GM18858 (cell line): ENCODE measurements around the gene AP3S2.
"Not testable (repeated sequence)": the region's sequence is repeated elsewhere in the genome, so short reads cannot be mapped to it uniquely, and the experiment has no call there.

Source experiments
- ATAC-seq: cut with Tn5 transposase; IDR thresholded peaks from one replicate; pipeline ENCODE4 v1.9.1; 2021; ENCODE audit not compliant: unreplicated experiment

Gene AP3S2

GRCh38 chr15:89904519-89904918 is 10.7 kb upstream of the AP3S2 start:
- no peak for ATAC-seq

- no peak for ATAC-seq
Measured at GRCh38 chr15:89903858-89904130, 10.0 kb upstream of the AP3S2 start.

DNA sequence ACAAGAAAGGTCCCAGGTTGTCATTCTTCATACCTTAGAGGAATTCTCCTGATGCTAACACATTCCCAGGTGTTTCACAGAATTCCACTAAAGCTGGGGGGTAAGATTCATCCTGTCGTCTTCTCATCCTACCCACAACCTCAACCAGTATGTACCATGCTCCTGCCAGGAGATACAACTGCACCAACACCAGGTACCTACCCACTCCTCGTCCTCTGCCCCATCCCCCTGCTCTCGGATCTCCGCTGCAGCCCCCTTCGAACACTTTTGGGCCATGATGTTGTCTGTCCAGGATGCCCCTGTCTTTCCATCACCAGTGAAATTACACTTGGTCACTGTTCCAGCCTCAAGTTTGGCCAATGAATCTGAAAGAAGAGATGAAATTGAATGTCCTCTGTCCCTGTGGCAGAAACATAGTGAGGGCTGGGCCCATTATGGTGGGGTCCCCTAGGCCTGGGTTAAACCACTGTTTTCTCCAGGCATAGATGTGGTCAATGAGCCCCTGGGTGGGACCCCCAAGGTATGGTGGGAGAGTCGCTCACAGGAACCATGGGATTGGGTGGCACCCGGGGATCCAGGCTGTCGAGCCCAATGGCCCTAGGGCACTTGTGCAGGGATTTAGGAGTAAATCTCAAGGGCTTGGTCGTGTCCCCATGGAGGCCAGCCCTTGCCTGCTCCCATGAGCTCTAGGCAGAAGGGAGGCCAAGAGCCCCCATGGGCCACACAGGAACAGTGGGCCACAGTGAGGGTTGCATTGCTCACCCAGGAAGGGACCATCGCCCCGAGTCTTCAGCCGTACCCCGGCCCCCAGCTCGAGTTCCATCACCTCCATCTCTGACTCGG is 9.4 kb upstream of the AP3S2 start:
- ATAC-seq = no peak

GRCh38 chr15:89900849-89901248 is 7.1 kb upstream of the AP3S2 start:
- ATAC-seq = no peak

GRCh38 chr15:89899951-89900567 is 6.3 kb upstream of the AP3S2 start:
- no peak for ATAC-seq

DNA sequence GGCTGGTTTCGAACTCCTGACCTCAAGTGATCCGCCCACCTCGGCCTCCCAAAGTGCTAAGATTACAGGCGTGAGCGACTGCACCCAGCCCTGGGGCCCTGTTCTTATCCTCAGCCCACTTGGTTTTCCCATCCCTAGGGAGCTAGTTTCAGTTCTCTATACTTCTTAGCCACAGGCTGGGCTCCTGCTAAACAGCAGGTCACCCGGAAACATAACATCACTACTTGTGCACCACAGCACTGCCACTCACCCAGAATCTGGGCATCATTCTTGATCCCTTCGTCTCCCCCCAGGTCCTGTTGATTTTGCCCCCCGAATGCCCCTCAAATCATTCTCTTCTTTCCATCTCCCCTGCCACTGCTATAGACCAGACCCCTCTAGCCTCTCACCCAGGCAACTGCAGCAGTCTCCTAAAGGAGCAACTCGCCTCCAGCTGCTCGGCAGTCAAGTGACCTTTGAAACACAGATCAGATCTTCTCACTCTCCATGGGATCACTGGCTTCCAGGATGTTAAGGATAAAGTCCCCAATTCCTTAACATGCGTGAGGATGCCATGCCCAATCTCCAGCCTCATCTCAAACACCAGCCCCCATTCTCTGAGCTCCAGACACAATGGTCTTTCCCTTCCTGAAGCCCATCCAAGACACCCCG is 5.6 kb upstream of the AP3S2 start:
- no peak for ATAC-seq

- ATAC-seq = peak; percentile 51
Measured at GRCh38 chr15:89898614-89899294, 5.0 kb upstream of the AP3S2 start.

DNA sequence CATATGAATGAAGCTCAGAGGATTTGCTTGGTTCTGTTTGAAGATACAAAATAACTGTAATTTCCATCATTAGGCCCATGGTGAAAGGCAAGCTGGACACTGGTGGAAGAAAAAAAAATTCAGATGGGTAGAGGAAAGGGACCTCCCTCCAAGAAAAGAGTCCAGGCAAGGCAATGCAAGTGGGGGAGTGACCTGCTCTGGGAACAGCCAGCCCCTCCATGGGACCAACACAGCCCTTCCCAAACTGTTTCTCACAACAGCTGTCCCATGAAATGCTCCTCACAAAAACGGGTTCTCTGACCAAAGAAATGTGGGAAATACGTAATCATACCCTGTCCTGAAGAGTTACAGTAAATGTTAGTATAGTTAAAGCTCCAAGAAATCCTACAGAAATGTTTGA is 4.4 kb upstream of the AP3S2 start:
- ATAC-seq = no peak

- no peak for ATAC-seq
Measured at GRCh38 chr15:89893027-89893426, 767 bp downstream of the AP3S2 start.

- no peak for ATAC-seq
Measured at GRCh38 chr15:89888214-89888804, 5.5 kb downstream of the AP3S2 start.

DNA sequence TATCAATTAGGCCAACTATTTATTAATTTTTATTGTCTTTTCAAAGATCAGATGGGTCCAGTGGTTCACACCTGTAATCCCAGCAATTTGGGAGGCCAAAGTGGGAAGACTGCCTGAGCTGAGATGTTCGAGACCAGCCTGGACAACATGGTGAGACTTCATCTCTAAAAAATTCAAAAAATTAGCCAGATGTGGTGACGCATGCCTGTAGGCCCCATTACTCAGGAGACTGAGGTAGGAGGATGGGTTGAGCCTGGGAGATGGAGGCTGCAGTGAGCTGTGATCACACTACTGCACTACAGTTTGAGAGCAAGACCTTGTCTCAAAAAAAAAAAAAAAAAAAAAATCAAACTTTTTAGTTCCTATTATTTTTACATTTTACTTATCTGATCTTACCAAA is 8.2 kb downstream of the AP3S2 start:
- no peak for ATAC-seq

DNA sequence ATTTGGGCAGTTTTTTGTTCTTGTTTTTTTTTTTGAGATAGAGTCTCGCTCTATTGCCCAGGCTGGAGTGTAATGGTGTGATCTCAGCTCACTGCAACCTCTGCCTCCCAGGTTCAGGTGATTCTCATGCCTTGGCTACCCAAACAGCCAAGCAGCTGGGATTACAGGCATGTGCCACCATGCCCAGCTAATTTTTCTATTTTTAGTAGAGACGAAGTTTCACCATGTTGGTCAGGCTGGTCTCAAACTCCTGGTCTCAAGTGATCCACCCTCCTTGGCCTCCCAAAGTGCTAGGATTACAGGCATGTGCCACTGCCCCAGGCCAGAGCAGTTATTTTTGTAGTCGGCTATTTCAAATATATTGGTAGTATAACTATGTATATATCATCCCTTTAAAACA is 8.6 kb downstream of the AP3S2 start:
- not testable (repeated sequence) for ATAC-seq

DNA sequence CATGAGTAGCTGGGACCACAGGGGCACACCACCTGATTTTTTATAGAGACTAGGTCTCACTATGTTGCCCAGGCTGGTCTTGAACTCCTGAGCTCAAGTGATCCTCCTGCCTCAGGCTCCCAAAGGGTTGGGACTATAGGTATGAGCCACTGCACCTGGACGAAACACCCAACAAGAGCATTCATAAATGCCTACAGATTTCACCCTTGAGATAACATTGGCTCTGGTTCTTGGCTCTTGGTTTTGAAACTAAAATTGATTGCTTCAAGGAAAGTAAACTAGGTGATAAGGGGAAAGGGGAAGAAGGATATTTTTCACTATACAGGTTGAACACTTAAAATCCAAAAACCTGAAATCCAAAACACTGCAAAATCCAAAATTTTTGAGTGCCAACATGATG is 10.3 kb downstream of the AP3S2 start:
- ATAC-seq = no peak

DNA sequence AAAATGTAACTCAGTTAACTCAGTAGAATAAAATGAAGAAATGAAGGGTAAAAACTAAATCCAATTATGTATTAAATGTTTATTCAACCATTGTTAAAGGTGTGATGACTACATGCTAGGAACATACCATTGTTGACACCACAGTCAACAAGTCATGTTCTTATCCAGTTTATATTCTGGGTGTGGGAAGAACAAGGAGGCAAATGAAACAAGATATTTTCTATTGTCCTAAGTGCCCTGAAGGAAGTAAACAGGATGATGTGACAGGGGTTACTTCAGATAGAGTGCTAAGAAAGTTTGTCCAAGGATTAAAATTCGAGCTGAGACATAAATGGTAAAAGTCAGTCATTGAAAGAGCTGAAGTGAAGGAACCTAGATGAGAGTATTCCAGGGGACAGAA is 13.1 kb downstream of the AP3S2 start:
- no peak for ATAC-seq

GRCh38 chr15:89878323-89878722 is 15.5 kb downstream of the AP3S2 start:
- ATAC-seq = no peak

DNA sequence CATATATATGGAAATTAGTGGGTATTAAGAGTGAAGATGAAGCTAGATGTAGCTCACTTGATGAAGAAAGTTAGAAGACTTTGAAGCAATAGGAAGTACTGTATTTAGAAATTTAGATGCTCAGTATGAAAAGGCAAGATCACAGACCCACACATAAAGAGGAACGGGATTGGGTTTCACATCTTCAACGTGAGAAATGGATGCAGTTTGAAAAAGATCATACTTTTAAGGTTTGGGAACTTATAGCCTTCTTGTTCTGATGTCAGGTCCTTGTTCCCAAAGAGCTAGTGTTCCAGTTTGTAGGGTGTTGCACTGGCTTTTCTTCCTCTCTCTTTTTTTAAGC is 16.7 kb downstream of the AP3S2 start:
- no peak for ATAC-seq

- ATAC-seq = no peak
Measured at GRCh38 chr15:89876396-89877082, 17.3 kb downstream of the AP3S2 start.

GRCh38 chr15:89875741-89876140 is 18.1 kb downstream of the AP3S2 start:
- no peak for ATAC-seq

DNA sequence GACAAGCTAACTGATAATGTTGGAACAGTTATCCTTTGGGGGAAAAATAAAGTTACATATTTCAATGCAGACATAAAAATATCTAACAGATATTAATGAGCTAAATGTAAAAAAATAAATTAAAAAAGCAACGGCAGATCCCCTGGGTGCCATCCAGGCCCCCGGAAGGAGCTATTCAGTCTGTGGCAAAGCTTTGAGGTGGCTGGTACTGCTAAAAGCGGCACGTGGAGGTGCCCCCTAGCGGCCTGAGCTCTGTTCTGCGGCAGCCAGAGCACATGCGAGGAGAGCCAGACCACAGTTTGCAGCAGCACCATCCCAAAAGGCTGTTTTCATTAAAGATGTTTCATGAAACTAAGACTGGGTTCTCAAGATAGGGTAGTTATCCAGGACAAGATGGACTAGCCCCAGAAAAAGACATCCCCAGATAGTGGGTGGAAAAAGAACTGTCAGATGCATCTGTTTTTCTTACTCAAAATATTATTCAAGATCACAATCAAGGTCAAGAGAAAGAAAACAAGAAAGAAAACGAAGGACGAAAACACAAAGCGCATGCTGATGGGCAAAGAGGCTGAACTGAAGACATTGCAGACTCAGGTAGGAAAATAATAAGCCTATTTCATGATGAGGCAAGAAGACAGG is 18.7 kb downstream of the AP3S2 start:
- ATAC-seq = peak; percentile 68

DNA sequence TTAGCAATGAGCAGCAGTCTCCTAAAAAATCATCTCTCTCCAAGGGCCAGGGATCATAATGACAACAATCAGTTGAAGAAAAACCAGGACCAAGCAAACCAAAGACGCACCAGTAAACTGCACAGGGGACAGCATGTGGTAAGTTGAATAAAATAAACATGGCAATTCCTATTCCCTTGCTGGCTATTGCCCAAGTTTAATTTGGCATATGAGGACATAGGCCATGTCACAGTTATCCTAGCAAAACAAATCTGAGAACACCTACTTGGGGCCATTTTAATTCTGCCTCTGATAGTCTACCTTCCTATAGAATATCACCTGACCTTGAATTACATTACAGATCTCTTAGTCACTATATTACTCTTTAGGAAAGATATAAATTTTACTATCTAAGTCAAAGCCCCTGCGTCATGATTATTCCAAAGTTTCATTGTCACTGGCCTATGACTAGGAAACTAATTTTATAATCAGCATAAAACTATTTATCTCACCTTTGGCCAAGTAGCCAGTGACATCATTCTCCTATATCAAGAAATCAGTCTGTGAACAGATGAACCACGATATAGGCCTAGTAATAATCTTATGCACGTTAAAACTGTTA is 23.0 kb downstream of the AP3S2 start:
- no peak for ATAC-seq
